ENCODE results near the gene MAP3K10.

Gene MAP3K10

GRCh38 chr19:40159744-40160143 lies 31.5 kb upstream of the MAP3K10 start:
- Histone ChIP-seq H3K4me1 (ENCODE audit: control insufficient read depth, insufficient read depth, low read length) (no peaks in the 10 kb centered on the region), H3K36me3 (ENCODE audit: control insufficient read depth in 2 of 2, insufficient read depth in 1 of 2, low read length in 2 of 2) (peaks cover 0 to 11% of the 10 kb centered on the region in 2 experiments; a peak in 1 of 3 replicates), H3K27ac (ENCODE audit: extremely low read depth, low read depth, low read length) (no peak overlapping the region), H3K4me3 (ENCODE audit: low read depth, low read length) (no peak overlapping the region), H3K9me3 (ENCODE audit: control insufficient read depth, insufficient read depth, low read depth, low read length) (no peaks in the 10 kb centered on the region)
- CTCF ChIA-PET, result interaction anchor here (0.7 to 1.5 kb wide), 5 partner anchors 14 to 296 kb away, joined by 3 to 6 read pairs (median 4); no protein-coding TSS in a partner anchor
- POLR2A ChIA-PET, result no interaction called here
- TF ChIP-seq ZNF621 (tag by site-specific recombination; IDR thresholded peaks at IDR 0.05) (no peak), HOXC10 (CRISPR knock-in tag; IDR thresholded peaks at IDR 0.05) (no peak), ZNF148 (tag by site-specific recombination; IDR thresholded peaks at IDR 0.05; ENCODE audit: borderline replicate concordance) (no peak), ZNF670 (tag by site-specific recombination; IDR thresholded peaks at IDR 0.05; ENCODE audit: low read depth) (no peak), ZNF146 (tag by site-specific recombination; IDR thresholded peaks at IDR 0.05) (no peak), TSHZ1 (tag by site-specific recombination; IDR thresholded peaks at IDR 0.05; ENCODE audit: borderline replicate concordance) (no peak), SALL2 (tag by site-specific recombination; IDR thresholded peaks at IDR 0.05; ENCODE audit: borderline replicate concordance) (no peak), ZNF48 (tag by site-specific recombination; IDR thresholded peaks at IDR 0.05) (no peak)
- TF ChIP-seq, protein P1, sequence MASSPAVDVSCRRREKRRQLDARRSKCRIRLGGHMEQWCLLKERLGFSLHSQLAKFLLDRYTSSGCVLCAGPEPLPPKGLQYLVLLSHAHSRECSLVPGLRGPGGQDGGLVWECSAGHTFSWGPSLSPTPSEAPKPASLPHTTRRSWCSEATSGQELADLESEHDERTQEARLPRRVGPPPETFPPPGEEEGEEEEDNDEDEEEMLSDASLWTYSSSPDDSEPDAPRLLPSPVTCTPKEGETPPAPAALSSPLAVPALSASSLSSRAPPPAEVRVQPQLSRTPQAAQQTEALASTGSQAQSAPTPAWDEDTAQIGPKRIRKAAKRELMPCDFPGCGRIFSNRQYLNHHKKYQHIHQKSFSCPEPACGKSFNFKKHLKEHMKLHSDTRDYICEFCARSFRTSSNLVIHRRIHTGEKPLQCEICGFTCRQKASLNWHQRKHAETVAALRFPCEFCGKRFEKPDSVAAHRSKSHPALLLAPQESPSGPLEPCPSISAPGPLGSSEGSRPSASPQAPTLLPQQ (tag by site-specific recombination; IDR thresholded peaks at IDR 0.05), result no peak

GRCh38 chr19:40162104-40162503 lies 29.1 kb upstream of the MAP3K10 start:
- POLR2A ChIA-PET, result interaction anchor here (0.7 kb wide), 1 partner anchor 71 kb away, joined by 3 read pairs; the partner anchor contains the start of gene ZNF780A
- no peak overlapping the region for H3K4me3 ChIP-seq (ENCODE audit: low read depth, low read length)
- 0 out of 2 replicates have a peak, but pooled peaks cover 2% of the 10 kb centered on the region for H3K4me1 ChIP-seq (ENCODE audit: control insufficient read depth, insufficient read depth, low read length)
- peaks cover 0 to 11% of the 10 kb centered on the region in 2 experiments; a peak in 1 of 3 replicates for H3K36me3 ChIP-seq (ENCODE audit: control insufficient read depth in 2 of 2, insufficient read depth in 1 of 2, low read length in 2 of 2)
- H3K9me3 ChIP-seq (ENCODE audit: control insufficient read depth, insufficient read depth, low read depth, low read length), result no peaks in the 10 kb centered on the region
- no peak overlapping the region for H3K27ac ChIP-seq (ENCODE audit: extremely low read depth, low read depth, low read length)
- CTCF ChIA-PET, result interaction anchor here (0.9 to 1.5 kb wide), 3 partner anchors 17 to 56 kb away, joined by 3 to 4 read pairs (median 3); partner anchors contain the start of gene TTC9B
- no peak for TF ChIP-seq ZNF350 (tag by site-specific recombination; IDR thresholded peaks at IDR 0.05)
- no peak for TF ChIP-seq ZNF391 (tag by site-specific recombination; IDR thresholded peaks at IDR 0.05; ENCODE audit: borderline replicate concordance, low read depth)
- no peak for TF ChIP-seq ZNF488 (tag by site-specific recombination; IDR thresholded peaks at IDR 0.05)
- TF ChIP-seq EGR2 (tag by site-specific recombination; IDR thresholded peaks at IDR 0.05; ENCODE audit: low read depth), result no peak
- no peak for TF ChIP-seq OSR2 (tag by site-specific recombination; IDR thresholded peaks at IDR 0.05)
- no peak for TF ChIP-seq ZNF747 (tag by site-specific recombination; IDR thresholded peaks at IDR 0.05)
- no peak for TF ChIP-seq ZBTB49 (tag by site-specific recombination; IDR thresholded peaks at IDR 0.05; ENCODE audit: low read depth)
- TF ChIP-seq, protein P2, sequence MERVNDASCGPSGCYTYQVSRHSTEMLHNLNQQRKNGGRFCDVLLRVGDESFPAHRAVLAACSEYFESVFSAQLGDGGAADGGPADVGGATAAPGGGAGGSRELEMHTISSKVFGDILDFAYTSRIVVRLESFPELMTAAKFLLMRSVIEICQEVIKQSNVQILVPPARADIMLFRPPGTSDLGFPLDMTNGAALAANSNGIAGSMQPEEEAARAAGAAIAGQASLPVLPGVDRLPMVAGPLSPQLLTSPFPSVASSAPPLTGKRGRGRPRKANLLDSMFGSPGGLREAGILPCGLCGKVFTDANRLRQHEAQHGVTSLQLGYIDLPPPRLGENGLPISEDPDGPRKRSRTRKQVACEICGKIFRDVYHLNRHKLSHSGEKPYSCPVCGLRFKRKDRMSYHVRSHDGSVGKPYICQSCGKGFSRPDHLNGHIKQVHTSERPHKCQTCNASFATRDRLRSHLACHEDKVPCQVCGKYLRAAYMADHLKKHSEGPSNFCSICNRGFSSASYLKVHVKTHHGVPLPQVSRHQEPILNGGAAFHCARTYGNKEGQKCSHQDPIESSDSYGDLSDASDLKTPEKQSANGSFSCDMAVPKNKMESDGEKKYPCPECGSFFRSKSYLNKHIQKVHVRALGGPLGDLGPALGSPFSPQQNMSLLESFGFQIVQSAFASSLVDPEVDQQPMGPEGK (tag by site-specific recombination; IDR thresholded peaks at IDR 0.05), result no peak
- TF ChIP-seq ZNF239 (tag by site-specific recombination; IDR thresholded peaks at IDR 0.05), result no peak
- no peak for TF ChIP-seq ZNF558 (tag by site-specific recombination; IDR thresholded peaks at IDR 0.05)
- TF ChIP-seq, protein P3, sequence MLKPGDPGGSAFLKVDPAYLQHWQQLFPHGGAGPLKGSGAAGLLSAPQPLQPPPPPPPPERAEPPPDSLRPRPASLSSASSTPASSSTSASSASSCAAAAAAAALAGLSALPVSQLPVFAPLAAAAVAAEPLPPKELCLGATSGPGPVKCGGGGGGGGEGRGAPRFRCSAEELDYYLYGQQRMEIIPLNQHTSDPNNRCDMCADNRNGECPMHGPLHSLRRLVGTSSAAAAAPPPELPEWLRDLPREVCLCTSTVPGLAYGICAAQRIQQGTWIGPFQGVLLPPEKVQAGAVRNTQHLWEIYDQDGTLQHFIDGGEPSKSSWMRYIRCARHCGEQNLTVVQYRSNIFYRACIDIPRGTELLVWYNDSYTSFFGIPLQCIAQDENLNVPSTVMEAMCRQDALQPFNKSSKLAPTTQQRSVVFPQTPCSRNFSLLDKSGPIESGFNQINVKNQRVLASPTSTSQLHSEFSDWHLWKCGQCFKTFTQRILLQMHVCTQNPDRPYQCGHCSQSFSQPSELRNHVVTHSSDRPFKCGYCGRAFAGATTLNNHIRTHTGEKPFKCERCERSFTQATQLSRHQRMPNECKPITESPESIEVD (tag by site-specific recombination; IDR thresholded peaks at IDR 0.05), result no peak
